Fibroblast of gingiva (primary cell): ENCODE measurements around the gene GALR3.
"Not testable (repeated sequence)": the region's sequence is repeated elsewhere in the genome, so short reads cannot be mapped to it uniquely, and the experiment has no call there.

Experiments
- DNase-seq: peaks from one replicate; pipeline ENCODE4 v3.0.0-alpha.2; 2011; ENCODE audit warnings: low read depth

GALR3 gene

GRCh38 chr22:37823134-37823985 is at the start of gene GALR3:
TSS of gene GALR3 (plus strand) at chr22:37823382. CDS start at chr22:37823407, 25 bp downstream.
- DNase-seq, result no peak

- no peak for DNase-seq
Observed at GRCh38 chr22:37774728-37775127, 48.5 kb upstream of the GALR3 start.

- peak; percentile 56 for DNase-seq
Observed at GRCh38 chr22:37775785-37776638, 47.2 kb upstream of the GALR3 start.

GRCh38 chr22:37776639-37777005 is 46.6 kb upstream of the GALR3 start:
- DNase-seq, result no peak

GRCh38 chr22:37777122-37777687 is 46.0 kb upstream of the GALR3 start:
- DNase-seq, result peak; percentile 64

GRCh38 chr22:37778370-37779009 is 44.7 kb upstream of the GALR3 start:
- DNase-seq, result no peak

- DNase-seq, result peak; percentile 26
Observed at GRCh38 chr22:37781434-37782059, 41.6 kb upstream of the GALR3 start.

- no peak for DNase-seq
Observed at GRCh38 chr22:37782340-37783168, 40.6 kb upstream of the GALR3 start.

- no peak for DNase-seq
Observed at GRCh38 chr22:37784829-37785495, 38.2 kb upstream of the GALR3 start.

GRCh38 chr22:37790234-37790633 is 32.9 kb upstream of the GALR3 start:
- no peak for DNase-seq

GRCh38 chr22:37792494-37792893 is 30.7 kb upstream of the GALR3 start:
- DNase-seq, result no peak

- DNase-seq, result no peak
Observed at GRCh38 chr22:37794376-37794775, 28.8 kb upstream of the GALR3 start.

- DNase-seq, result no peak
Observed at GRCh38 chr22:37796079-37796478, 27.1 kb upstream of the GALR3 start.

GRCh38 chr22:37797259-37797658 is 25.9 kb upstream of the GALR3 start:
- not testable (repeated sequence) for DNase-seq

- no peak for DNase-seq
Observed at GRCh38 chr22:37797874-37798500, 25.2 kb upstream of the GALR3 start.

- not testable (repeated sequence) for DNase-seq
Observed at GRCh38 chr22:37799979-37800378, 23.2 kb upstream of the GALR3 start.

GRCh38 chr22:37801946-37802309 is 21.3 kb upstream of the GALR3 start:
- no peak for DNase-seq

GRCh38 chr22:37802310-37803194 is 20.6 kb upstream of the GALR3 start:
- peak; percentile 52 for DNase-seq

- DNase-seq, result no peak
Observed at GRCh38 chr22:37803195-37803638, 20.0 kb upstream of the GALR3 start.
